Endodermal cell (in vitro differentiated cells): ENCODE results near the gene BTBD10. TPM values are rescaled to one million over a fixed set of nuclear protein-coding genes. Genes with fewer than 3 reads are reported as not detected.
A peak's percentile ranks its signal among the peaks of the same experiment; 100 is the strongest.

Experiments used
- DNase-seq: peaks from one replicate; pipeline ENCODE4 v3.0.0-alpha.2; 2017
- H3K27ac ChIP-seq: 2 replicates; pipeline ENCODE4 v1.5.1; 2013; ENCODE audit warnings: mild to moderate bottlenecking, low read depth, low read length, moderate library complexity
- H3K27me3 ChIP-seq: 2 replicates; pipeline ENCODE4 v1.6.1; 2013; ENCODE audit warnings: mild to moderate bottlenecking, low read length, moderate library complexity; ENCODE audit not compliant: insufficient read depth, control insufficient read depth, poor library complexity, severe bottlenecking
- H3K36me3 ChIP-seq: 2 replicates; pipeline ENCODE4 v1.7.0; 2013; ENCODE audit warnings: mild to moderate bottlenecking, low read length, moderate library complexity; ENCODE audit not compliant: control insufficient read depth, insufficient read depth
- H3K4me1 ChIP-seq: one replicate; pipeline ENCODE4 v1.7.0; 2013; ENCODE audit warnings: low read length; ENCODE audit not compliant: control insufficient read depth, insufficient read depth
- H3K4me3 ChIP-seq: 2 replicates; pipeline ENCODE4 v1.5.1; 2013; ENCODE audit warnings: mild to moderate bottlenecking, low read length, moderate library complexity
- H3K9ac ChIP-seq: 2 replicates; pipeline ENCODE4 v1.6.1; 2013; ENCODE audit warnings: mild to moderate bottlenecking, low read length, moderate library complexity; ENCODE audit not compliant: poor library complexity, severe bottlenecking; ENCODE audit errors: extremely low read depth
- H3K9me3 ChIP-seq: 2 replicates; pipeline ENCODE4 v1.6.1; 2013; ENCODE audit warnings: mild to moderate bottlenecking, low read length, moderate library complexity; ENCODE audit not compliant: control insufficient read depth
- H3K27ac Mint-ChIP-seq: 2 replicates; pipeline ENCODE4 v1.8.0; 2020; ENCODE audit warnings: mixed read lengths
- H3K27me3 Mint-ChIP-seq: 2 replicates; pipeline ENCODE4 v1.8.0; 2021; ENCODE audit warnings: mild to moderate bottlenecking, mixed read lengths; ENCODE audit not compliant: insufficient read depth
- H3K36me3 Mint-ChIP-seq: 2 replicates; pipeline ENCODE4 v1.8.0; 2020; ENCODE audit warnings: low read depth, mixed read lengths
- H3K4me1 Mint-ChIP-seq: 2 replicates; pipeline ENCODE4 v1.8.0; 2020; ENCODE audit warnings: mixed read lengths
- H3K4me3 Mint-ChIP-seq: 2 replicates; pipeline ENCODE4 v1.8.0; 2020; ENCODE audit warnings: mild to moderate bottlenecking, moderate library complexity, mixed read lengths
- H3K9me3 Mint-ChIP-seq: 2 replicates; pipeline ENCODE4 v1.8.0; 2020; ENCODE audit warnings: mild to moderate bottlenecking, mixed read lengths
- WGBS, 2 experiments: methylation state at CpG; one replicate each; pipeline versions ENCODE4 v1.1.5 to v1.1.7; 2013; ENCODE audit warnings: missing lambda C conversion rate in 2 of 2, mixed read lengths in 1 of 2; ENCODE audit not compliant: insufficient coverage in 1 of 2, insufficient read length in 1 of 2; 5-methylcytosine and 5-hydroxymethylcytosine counted together
- total RNA-seq, 2 donors: library from RNA; stranded (reverse); fragmentation: NEBNext Ultra II Directional in 1 of 2; extraction: Animal tissue kit (Norgen Biotek cat#: 25700) in 1 of 2; gene quantifications; 2 replicates in 1 of 2; 3 replicates in 1 of 2; pipeline ENCODE4 v1.2.1, GENCODE V29; 2021
- TF ChIP-seq, protein P1 (sequence below): fragments of 200-600 bp; sonication (generic); conservative IDR thresholded peaks from 2 replicates; pipeline ENCODE4 v1.5.0; 2021; ENCODE audit warnings: antibody characterized with exemption, mild to moderate bottlenecking

Gene BTBD10
- total RNA-seq, 2 donors from 2014 or later, result 30.0 to 30.8 TPM

DNA sequence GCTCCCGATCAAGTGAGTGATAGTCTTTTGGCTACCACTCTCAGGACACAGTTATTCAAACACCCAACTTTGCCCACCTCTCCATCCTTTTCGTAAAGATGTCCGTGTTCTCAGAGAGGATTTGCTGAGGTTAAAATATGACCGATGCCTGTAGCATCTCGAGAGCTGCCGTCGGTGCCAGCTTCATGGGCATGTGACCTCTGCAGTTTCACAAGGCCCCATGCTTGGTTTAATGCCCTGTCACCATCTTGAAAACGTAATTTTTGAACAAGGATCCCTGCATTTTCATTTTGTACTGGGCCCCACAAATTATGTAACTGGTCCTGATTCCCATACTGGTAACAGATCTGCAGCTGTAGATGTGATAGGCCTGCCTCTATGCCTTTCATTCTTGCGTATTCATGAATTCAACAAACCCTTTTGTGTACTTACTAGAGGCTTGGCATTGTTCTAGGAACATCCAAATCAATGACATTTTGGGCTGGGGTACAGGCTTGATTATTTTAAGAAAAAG, 100.4 kb downstream of the BTBD10 start:
- Histone ChIP-seq H3K4me1 (no peaks in the 10 kb centered on the region), H3K27ac (no peak overlapping the region), H3K27me3 (no peaks in the 10 kb centered on the region), H3K4me3 (no peak overlapping the region), H3K9ac (no peak overlapping the region), H3K9me3 (no peaks in the 10 kb centered on the region), H3K36me3 (no peaks in the 10 kb centered on the region)
- WGBS, 2 experiments, result 94 to 98% methylated on average over 9 of the region's 9 CpGs
- Mint-ChIP-seq H3K27ac (no peak overlapping the region), H3K9me3 (no peaks in the 10 kb centered on the region), H3K27me3 (no peaks in the 10 kb centered on the region), H3K4me1 (peaks cover 15% of the 10 kb centered on the region), H3K4me3 (no peak overlapping the region), H3K36me3 (no peaks in the 10 kb centered on the region)
- no peak for DNase-seq
- TF ChIP-seq, protein P1, sequence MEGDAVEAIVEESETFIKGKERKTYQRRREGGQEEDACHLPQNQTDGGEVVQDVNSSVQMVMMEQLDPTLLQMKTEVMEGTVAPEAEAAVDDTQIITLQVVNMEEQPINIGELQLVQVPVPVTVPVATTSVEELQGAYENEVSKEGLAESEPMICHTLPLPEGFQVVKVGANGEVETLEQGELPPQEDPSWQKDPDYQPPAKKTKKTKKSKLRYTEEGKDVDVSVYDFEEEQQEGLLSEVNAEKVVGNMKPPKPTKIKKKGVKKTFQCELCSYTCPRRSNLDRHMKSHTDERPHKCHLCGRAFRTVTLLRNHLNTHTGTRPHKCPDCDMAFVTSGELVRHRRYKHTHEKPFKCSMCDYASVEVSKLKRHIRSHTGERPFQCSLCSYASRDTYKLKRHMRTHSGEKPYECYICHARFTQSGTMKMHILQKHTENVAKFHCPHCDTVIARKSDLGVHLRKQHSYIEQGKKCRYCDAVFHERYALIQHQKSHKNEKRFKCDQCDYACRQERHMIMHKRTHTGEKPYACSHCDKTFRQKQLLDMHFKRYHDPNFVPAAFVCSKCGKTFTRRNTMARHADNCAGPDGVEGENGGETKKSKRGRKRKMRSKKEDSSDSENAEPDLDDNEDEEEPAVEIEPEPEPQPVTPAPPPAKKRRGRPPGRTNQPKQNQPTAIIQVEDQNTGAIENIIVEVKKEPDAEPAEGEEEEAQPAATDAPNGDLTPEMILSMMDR, result no peak

- H3K9me3 ChIP-seq, result no peaks in the 10 kb centered on the region
- Mint-ChIP-seq H3K4me1 (peaks cover 3% of the 10 kb centered on the region), H3K9me3 (no peaks in the 10 kb centered on the region), H3K27me3 (no peaks in the 10 kb centered on the region), H3K36me3 (no peaks in the 10 kb centered on the region), H3K4me3 (no peak overlapping the region), H3K27ac (no peak overlapping the region)
- no peak overlapping the region for H3K4me3 ChIP-seq
- no peak overlapping the region for H3K9ac ChIP-seq
- 92 to 94% methylated on average over 6 of the region's 6 CpGs for WGBS, 2 experiments
- no peak for DNase-seq
- no peaks in the 10 kb centered on the region for H3K36me3 ChIP-seq
- H3K4me1 ChIP-seq, result no peaks in the 10 kb centered on the region
- H3K27ac ChIP-seq, result no peak overlapping the region
- no peaks in the 10 kb centered on the region for H3K27me3 ChIP-seq
- TF ChIP-seq, protein P1, result no peak
Measured at GRCh38 chr11:13358596-13359270, 104.3 kb downstream of the BTBD10 start.

- Mint-ChIP-seq H3K27ac (no peak overlapping the region), H3K4me1 (no peaks in the 10 kb centered on the region), H3K9me3 (no peaks in the 10 kb centered on the region), H3K27me3 (no peaks in the 10 kb centered on the region), H3K36me3 (no peaks in the 10 kb centered on the region), H3K4me3 (no peak overlapping the region)
- Histone ChIP-seq H3K4me1 (no peaks in the 10 kb centered on the region), H3K27me3 (no peaks in the 10 kb centered on the region), H3K4me3 (no peak overlapping the region), H3K9ac (no peak overlapping the region), H3K36me3 (no peaks in the 10 kb centered on the region), H3K27ac (no peak overlapping the region), H3K9me3 (no peaks in the 10 kb centered on the region)
- DNase-seq, result peak; percentile 80
- TF ChIP-seq, protein P1, result peak; percentile 58
- 86 to 91% methylated on average over 8 to 9 of the region's 9 CpGs for whole genome bisulfite sequencing, 2 experiments
Measured at GRCh38 chr11:13357232-13357631, 105.8 kb downstream of the BTBD10 start.
